NCI-H526 treated with DMSO at 0.1 percent for 48 hours (cell line): ENCODE measurements around the gene MGAT4A.
"Not testable (repeated sequence)": the region's sequence is repeated elsewhere in the genome, so short reads cannot be mapped to it uniquely, and the experiment has no call there.

ENCODE experiments used
- DNase-seq: peaks from one replicate; lab custom pipeline; 2025; lab: John Stamatoyannopoulos, UW

The MGAT4A gene

GRCh38 chr2:98759827-98760625, 29.1 kb upstream of the MGAT4A start:
- no peak for DNase-seq

DNA sequence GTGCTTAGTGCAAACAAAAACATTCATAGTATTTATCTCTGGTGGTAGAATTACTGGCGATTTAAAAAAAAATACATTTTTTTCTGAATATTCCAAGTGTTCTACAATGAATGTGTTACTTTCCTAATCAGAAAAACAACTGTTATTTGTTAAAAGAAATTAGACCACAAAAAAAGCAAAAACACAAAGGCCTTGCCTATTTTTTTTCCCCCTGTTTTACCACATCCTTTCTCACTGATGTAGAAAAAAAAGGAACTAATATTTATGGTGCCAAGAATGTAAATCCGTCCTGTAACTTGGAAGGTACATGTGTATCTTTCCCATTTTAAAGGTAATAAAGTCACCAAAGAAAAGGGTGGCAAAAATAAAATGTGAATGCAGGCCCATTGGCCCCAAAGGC, 28.4 kb upstream of the MGAT4A start:
- DNase-seq: no peak

- no peak for DNase-seq
Measured at GRCh38 chr2:98757904-98758421, 27.0 kb upstream of the MGAT4A start.

DNA sequence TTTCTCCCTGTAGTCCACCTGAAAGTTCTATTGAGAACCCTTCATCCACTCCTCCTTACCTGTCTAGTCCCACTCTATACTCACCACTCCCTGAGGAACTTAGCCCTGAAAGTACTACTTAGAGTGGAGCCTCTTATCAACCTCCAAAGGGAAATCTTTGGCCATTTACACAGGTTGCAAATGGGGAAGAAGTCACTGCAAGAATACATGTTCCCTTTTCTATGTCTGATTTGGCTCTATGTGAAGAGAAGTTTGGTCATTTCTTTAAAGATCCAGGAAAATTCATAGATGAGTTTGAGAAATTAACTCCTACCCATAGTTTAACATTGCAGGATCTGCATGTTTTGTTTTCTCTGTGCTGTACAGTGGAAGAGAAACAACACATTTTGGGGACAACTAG, 22.9 kb upstream of the MGAT4A start:
- DNase-seq: no peak

DNA sequence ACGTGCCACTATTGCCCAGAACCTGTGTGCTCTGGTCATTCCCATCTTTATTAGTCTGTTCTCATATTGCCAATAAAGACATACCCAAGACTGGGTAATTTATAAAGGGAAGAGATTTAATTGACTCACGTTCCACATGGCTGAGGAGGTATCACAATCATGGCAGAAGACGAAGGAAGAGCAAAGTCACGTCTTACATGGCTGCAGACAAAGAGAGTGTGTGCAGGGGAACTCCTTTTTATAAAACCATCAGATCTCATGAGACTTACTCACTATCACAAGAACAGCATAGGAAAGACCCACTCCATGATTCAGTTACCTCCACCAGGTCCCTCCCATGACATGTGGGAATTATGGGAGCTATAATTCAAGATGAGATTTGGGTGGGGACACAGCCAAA, 21.8 kb upstream of the MGAT4A start:
- DNase-seq: not testable (repeated sequence)

GRCh38 chr2:98751748-98752147, 20.8 kb upstream of the MGAT4A start:
- DNase-seq: no peak

DNA sequence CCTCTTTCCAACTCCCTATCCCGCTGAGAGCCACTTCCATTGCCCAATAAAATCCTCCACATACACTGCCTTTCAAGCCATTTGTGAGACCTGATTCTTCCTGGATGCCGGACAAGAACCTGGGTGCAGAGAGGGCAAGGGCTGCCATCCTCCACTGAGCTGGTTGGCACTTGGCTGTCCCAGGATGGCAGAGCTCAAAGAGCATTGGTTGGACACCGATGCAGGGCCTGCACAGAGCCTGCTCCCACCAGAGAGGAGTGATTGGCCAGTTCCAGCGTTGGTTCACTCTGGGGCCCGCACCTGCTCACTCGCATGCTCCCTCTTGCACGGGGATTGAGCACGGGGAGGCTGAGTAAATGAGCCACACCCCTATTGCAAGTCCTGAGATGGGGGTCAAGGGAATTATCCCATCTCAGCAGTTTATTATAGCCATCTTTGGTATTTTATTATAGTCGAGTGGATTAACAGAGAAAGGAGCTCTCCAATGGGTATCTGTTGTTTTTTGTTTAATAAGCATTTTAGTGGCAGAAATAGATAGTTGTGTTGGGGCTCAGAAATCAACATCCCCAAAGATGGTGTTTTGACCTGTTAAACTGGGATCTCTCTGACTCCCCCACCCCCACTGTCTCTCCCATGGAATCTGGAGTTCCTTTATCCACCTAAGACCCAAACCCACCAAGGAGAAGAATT, 19.8 kb upstream of the MGAT4A start:
- no peak for DNase-seq

- DNase-seq: no peak
Measured at GRCh38 chr2:98749066-98749450, 18.1 kb upstream of the MGAT4A start.

DNA sequence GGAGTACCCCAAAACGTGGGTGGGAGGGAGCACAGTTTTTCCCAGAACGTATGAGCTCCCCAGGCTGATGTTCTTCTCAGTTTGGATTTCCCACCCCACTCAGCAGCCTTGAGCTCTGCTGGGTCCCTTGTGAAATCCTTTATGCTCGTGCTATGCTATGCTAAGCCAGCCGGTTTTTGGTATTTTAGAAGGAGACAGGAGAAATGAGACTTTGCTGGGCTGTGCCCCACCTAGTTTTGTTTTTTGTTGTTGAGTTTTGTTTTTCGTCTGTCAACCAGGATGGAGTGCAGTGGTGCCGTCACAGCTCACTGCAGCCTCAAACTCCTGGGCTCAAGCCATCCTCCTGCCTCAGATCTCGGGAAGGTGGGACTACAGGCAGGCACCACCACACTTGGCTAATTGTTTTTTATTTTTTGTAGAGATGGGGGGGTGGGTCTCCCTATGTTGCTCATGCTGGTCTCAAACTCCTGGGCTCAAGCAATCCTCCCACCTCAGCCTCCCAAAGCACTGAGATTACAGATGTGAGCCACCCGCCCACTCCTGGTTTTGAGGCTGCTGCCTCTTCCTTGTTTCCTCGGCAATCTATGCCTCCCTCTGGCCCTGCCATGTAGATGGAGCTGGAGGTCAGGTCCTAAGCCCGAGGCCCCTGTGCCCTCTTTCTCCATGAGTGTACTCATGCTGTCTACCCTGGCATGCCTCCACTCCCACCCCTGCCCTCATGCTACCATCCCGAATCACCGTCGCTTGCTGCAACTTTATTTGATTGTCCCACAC, 17.5 kb upstream of the MGAT4A start:
- no peak for DNase-seq

- no peak for DNase-seq
Measured at GRCh38 chr2:98747888-98748287, 17.0 kb upstream of the MGAT4A start.

DNA sequence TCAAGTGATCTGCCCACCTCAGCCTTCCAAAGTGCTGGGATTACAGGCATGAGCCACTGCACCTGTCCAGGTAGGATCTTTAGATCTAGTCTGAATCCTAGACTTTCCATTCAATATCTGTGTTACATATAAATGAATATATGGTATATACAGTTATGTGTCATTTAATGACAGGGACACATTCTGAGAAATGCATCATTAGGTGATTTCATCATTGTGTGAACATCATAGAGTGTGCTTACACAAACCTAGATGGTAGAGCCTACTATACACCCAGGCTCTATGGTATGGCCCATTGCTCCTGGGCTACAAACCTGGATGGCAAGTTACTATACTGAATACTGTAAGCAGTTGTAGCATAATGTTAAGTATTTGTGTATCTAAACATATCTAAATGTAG, 15.5 kb upstream of the MGAT4A start:
- DNase-seq: no peak

GRCh38 chr2:98744595-98744994, 13.7 kb upstream of the MGAT4A start:
- no peak for DNase-seq

DNA sequence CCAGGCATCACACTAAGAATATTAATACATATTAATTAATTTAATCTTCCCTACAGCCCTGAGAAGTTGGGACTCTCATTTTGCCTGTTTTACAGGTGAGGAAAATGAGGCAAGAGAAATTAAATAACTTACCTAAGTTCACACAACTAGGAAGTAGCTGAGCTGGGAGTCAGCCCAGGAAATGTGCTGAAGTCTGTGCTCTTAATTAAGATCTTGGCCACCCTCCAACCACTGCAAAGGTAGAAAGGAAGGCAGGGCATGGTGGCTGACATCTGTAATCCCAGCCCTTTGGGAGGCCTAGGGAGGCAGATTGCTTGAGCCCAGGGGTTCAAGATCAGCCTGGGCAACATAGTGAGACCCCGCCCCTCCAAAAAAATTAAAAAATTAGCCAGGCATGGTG, 12.9 kb upstream of the MGAT4A start:
- DNase-seq: no peak

DNA sequence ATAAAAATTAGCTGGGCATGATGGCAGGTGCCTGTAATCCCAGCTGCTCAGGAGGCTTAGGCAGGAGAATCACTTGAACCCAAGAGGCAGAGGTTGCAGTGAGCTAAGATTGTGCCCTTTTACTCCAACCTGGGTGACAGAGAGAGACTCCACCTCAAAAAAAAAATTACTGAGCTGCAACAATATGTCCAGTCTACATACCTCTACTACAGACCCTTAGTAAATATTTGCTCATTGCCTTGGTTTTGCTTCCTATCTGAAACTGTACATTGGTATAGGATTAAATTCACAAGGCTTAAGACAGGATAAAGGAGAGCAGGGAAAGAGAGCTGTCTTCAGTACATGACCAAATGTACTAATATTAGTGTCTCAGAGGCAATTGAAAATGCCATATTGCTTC, 8.1 kb upstream of the MGAT4A start:
- DNase-seq: no peak

DNA sequence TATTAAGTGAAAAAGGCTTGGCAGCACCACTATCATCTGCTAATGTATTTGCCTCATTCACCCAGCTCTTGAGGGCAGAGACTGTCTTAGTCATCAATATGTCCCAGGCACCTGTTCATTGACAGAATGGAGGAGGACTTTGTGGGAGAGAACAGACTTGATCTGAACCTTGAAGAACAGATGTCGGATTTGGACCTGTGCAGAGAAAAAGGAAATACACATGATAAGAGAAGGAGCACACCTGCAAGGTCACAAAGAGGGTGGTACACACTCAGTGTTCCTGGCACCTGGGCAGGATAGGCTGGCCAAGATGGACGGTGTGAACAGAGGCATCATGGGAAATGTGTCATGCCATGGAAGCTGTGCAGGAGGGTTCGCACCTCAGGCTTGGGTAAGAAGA, 7.4 kb upstream of the MGAT4A start:
- DNase-seq: no peak

DNA sequence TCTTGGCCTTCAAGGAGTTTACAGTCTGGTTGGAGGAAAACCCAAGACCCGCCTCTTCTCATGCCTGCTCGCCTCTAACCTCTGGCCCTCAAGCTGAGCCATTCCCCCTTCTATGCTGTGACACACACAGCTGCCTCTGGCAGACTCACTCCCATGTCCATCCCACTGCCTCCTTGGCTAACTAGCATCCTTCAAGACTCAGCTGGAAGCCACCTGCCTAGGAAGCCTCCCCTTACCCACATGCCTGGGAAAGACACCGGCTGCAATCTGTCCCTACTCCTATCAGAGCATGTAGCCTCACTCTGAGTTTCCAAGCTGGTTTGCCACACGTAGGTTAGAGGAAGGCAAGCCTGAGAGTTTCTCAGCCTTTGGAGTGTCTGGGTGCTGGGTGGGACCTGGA, 6.9 kb upstream of the MGAT4A start:
- DNase-seq: no peak

DNA sequence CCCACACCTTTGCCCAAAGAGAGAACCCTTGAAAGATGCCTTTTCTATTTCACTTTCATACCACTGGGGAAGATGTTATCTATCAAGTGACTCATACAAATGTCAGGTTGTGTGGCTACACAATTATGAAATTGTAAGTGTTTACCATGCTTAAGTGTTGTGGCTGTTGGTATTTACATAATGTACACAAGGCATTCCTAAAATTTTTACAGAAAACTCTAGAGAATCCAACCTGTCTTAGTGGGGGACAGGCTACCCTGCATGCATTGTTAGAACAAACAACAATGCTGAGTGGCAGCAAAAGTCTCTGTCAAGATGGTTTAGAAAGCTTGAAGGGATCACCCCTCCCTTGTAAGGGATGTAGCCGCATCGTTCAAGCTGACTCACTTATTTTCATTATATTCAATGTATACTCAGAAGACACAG, 5.5 kb upstream of the MGAT4A start:
- DNase-seq: no peak

DNA sequence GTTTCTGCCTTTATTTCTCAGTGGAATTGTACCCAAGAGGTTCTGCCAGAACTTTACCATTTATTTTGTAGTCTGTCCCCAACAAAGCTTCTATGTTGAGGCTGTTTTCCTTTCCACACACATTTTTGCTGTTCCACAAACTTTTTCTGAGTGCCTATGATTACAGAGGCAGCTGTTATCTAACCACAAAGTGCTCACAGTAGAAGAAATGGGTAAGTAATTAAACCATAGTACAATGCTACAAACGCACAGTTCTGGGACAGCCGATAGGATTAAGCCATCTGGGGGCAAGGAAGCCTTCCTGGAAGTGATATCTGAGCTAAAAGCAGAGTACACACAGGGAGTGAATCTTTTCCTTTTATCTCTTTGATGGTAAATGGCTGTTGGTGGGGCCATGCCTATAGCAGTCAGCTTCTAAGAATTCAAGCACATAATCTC, 3.9 kb upstream of the MGAT4A start:
- no peak for DNase-seq

GRCh38 chr2:98734162-98734561, 3.2 kb upstream of the MGAT4A start:
- no peak for DNase-seq

DNA sequence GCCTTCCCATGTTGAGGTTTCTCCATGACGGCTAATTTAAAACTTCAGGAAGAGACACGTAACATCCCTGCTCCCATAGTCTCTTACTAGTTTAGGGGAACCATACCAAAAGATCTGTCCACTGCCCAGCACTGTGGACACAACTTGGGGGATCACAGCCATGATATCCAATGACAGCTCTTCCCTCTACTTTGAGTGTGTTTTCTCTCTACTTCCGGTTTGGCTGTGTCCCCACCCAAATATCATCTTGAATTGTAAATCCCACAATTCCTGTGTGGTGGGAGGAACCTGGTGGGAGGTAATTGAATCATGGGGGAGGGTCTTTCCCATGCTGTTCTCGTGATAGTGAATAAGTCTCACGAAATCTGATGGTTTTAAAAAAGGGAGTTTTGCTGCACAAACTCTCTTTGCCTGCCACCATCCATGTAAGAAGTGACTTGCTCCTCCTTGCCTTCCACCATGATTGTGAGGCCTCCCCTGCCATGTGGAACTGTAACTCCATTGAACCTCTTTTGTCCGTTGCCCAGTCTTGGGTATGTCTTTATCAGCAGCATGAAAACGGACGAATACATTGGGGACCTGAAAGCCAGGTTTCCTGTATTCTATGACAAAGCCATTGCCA, 1.6 kb upstream of the MGAT4A start:
- DNase-seq: no peak

GRCh38 chr2:98731894-98732349, 990 bp upstream of the MGAT4A start:
- DNase-seq: no peak

- no peak for DNase-seq
Measured at GRCh38 chr2:98730707-98731040, 258 bp downstream of the MGAT4A start.
